ENCODE measurements around the gene RTTN. TPM values are rescaled to one million over a fixed set of nuclear protein-coding genes. Genes with fewer than 3 reads are reported as not detected.

RTTN gene
- total and polyA plus RNA-seq, 9 of the 15 experiments (the other 6 are each of a cell fraction or from before 2014, with no cell fraction given) = 3.1 to 18.3 (median 10.6) TPM

GRCh38 chr18:69987870-69988269 lies 217.6 kb downstream of the RTTN start:
- 88% methylated on average over 1 of the region's 1 CpG for WGBS (ENCODE audit: insufficient coverage, low coverage, missing lambda C conversion rate)
- no peaks in the 10 kb centered on the region for H3K9me1 ChIP-seq (ENCODE audit: control insufficient read depth, insufficient read depth, low read length)
- no peaks in the 10 kb centered on the region for H3K9me3 ChIP-seq (replicated peaks; ENCODE audit: control insufficient read depth, insufficient read depth, low read depth, low read length)
- BruUV-seq (replicated peaks) = no TSS peak
- in situ Hi-C loops (cut with MboI) (no loop called here), intact Hi-C loops (cut with micrococcal nuclease) (no loop called here)
- no peaks in the 10 kb centered on the region for H4K20me1 ChIP-seq (replicated peaks; ENCODE audit: control insufficient read depth, insufficient read depth, low read length)
- H3K27ac ChIP-seq (ENCODE audit: extremely low read depth, low read depth, low read length) = no peak overlapping the region
- H3K9ac ChIP-seq (ENCODE audit: insufficient read depth in 1 of 2, low read depth in 2 of 2, low read length in 2 of 2) = no peak overlapping the region
- no peaks in the 10 kb centered on the region for H3K27me3 ChIP-seq (ENCODE audit: control insufficient read depth in 2 of 2, insufficient read depth in 2 of 2, low read length in 2 of 2)
- DNase-seq (ENCODE audit: extremely low read depth in 1 of 4, low spot score in 3 of 4) (no peak), ATAC-seq (no peak), FAIRE-seq (no peak)
- POLR2A ChIA-PET = interaction anchor here (1.7 kb wide), 1 partner anchor 18 kb away, joined by 6 read pairs; no protein-coding TSS in a partner anchor
- no peaks in the 10 kb centered on the region for H3K36me3 ChIP-seq (ENCODE audit: control insufficient read depth, insufficient read depth, low read length)
- no peak overlapping the region for H2AFZ ChIP-seq (ENCODE audit: low read depth, low read length)
- H3K4me3 ChIP-seq = no peak overlapping the region
- no peak overlapping the region for H3K4me2 ChIP-seq (ENCODE audit: insufficient read depth, low read length)
- H3K4me1 ChIP-seq (replicated peaks in 1 of 2; ENCODE audit: control insufficient read depth in 2 of 2, insufficient read depth in 2 of 2, low read length in 2 of 2) = no peaks in the 10 kb centered on the region
- CTCF ChIA-PET (ENCODE audit: low intra/inter-chr PET ratio) = no interaction called here
- H3K79me2 ChIP-seq (ENCODE audit: control insufficient read depth, insufficient read depth, low read length) = no peaks in the 10 kb centered on the region
- TF ChIP-seq ZNF324 (CRISPR knock-in tag; IDR thresholded peaks at IDR 0.05) (peak; percentile 49; the same call in 1 of the 2 replicates), U2AF2 (optimal IDR thresholded peaks at IDR 0.05; ENCODE audit: low read depth, low read length) (no peak)

- POLR2A ChIA-PET = no interaction called here
- intact Hi-C loops (cut with micrococcal nuclease) (no loop called here), in situ Hi-C loops (cut with MboI) (no loop called here)
- CTCF ChIA-PET (ENCODE audit: low intra/inter-chr PET ratio) = no interaction called here
- Histone ChIP-seq H3K9me1 (ENCODE audit: control insufficient read depth, insufficient read depth, low read length) (no peaks in the 10 kb centered on the region), H3K4me2 (ENCODE audit: insufficient read depth, low read length) (no peak overlapping the region), H3K36me3 (ENCODE audit: control insufficient read depth, insufficient read depth, low read length) (no peaks in the 10 kb centered on the region), H2AFZ (ENCODE audit: low read depth, low read length) (no peak overlapping the region), H3K4me3 (no peak overlapping the region), H3K79me2 (ENCODE audit: control insufficient read depth, insufficient read depth, low read length) (no peaks in the 10 kb centered on the region), H3K27ac (ENCODE audit: extremely low read depth, low read depth, low read length) (no peak overlapping the region), H3K4me1 (replicated peaks in 1 of 2; ENCODE audit: control insufficient read depth in 2 of 2, insufficient read depth in 2 of 2, low read length in 2 of 2) (peaks cover 0 to 9% of the 10 kb centered on the region in 2 experiments; a peak in 2 of 5 replicates), H3K27me3 (ENCODE audit: control insufficient read depth in 2 of 2, insufficient read depth in 2 of 2, low read length in 2 of 2) (no peaks in the 10 kb centered on the region), H4K20me1 (replicated peaks; ENCODE audit: control insufficient read depth, insufficient read depth, low read length) (no peaks in the 10 kb centered on the region), H3K9me3 (replicated peaks; ENCODE audit: control insufficient read depth, insufficient read depth, low read depth, low read length) (no peaks in the 10 kb centered on the region), H3K9ac (ENCODE audit: insufficient read depth in 1 of 2, low read depth in 2 of 2, low read length in 2 of 2) (no peak overlapping the region)
- ATAC-seq (peak; percentile 51; the same call in 2 of the 3 replicates), FAIRE-seq (no peak), DNase-seq (ENCODE audit: extremely low read depth in 1 of 4, low spot score in 3 of 4) (no peak)
- WGBS (ENCODE audit: insufficient coverage, low coverage, missing lambda C conversion rate) = 91% methylated on average over 4 of the region's 4 CpGs
- no TSS peak for BruUV-seq (replicated peaks)
- no peak for TF ChIP-seq RNF219 (CRISPR knock-in tag; IDR thresholded peaks at IDR 0.05)
- no peak for TF ChIP-seq ZEB2 (IDR thresholded peaks at IDR 0.05)
- TF ChIP-seq MBD1 (CRISPR knock-in tag; IDR thresholded peaks at IDR 0.05) = no peak
- no peak for TF ChIP-seq ELK1 (CRISPR knock-in tag; IDR thresholded peaks at IDR 0.05)
- TF ChIP-seq ELK3 (CRISPR knock-in tag; IDR thresholded peaks at IDR 0.05) = no peak
- no peak for TF ChIP-seq NCOA1 (IDR thresholded peaks at IDR 0.05; ENCODE audit: low read depth)
- TF ChIP-seq SMAD4 (CRISPR knock-in tag; conservative IDR thresholded peaks at IDR 0.05) = no peak
These were observed 220.2 kb downstream of the RTTN start for GRCh38 chr18:69985239-69985638.
